SK-N-SH treated with all-trans-retinoic acid at 6 μM for 48 hours (cell line): ENCODE results near the gene SLC35F3.

Experiments used
- ARNTL ChIP-seq: fragments of 450-650 bp; formaldehyde crosslinking; IDR thresholded peaks from 2 replicates; pipeline ENCODE4 v1.5.0; 2020; ENCODE audit warnings: low read depth, mild to moderate bottlenecking, moderate library complexity, borderline replicate concordance
- TOX ChIP-seq: fragments of 250-450 bp; sonication (Bioruptor Pico); IDR thresholded peaks from 2 replicates; pipeline ENCODE4 v1.8.0; 2021; ENCODE audit warnings: mild to moderate bottlenecking, moderate library complexity, borderline replicate concordance
- TF ChIP-seq, protein P1 (sequence below): fragments of 250-450 bp; sonication (Bioruptor Pico); IDR thresholded peaks from 2 replicates; pipeline ENCODE4 v1.8.0; 2020; ENCODE audit warnings: mild to moderate bottlenecking, moderate library complexity, borderline replicate concordance

DNA sequence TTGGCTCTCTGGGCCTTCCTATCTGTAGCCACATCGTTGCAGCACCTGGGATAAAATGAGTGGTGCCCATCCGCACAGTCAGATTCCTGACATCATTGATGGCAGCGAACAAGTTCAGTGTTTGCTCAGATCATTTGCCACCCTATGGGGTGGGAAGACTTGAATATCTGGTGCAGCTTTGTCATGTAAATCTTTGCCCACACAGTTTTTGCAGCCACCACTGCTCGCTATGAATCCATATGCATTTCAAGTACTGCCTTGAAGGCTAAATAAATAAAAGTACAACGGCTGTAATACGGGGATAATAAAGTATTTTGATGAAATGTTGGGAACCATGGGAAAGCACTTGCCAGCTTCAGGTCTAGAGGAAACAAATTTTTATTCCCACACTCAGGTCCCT, 412.5 kb downstream of the SLC35F3 start:
- TF ChIP-seq TOX (no peak), ARNTL (CRISPR knock-in tag) (no peak)
- TF ChIP-seq, protein P1, sequence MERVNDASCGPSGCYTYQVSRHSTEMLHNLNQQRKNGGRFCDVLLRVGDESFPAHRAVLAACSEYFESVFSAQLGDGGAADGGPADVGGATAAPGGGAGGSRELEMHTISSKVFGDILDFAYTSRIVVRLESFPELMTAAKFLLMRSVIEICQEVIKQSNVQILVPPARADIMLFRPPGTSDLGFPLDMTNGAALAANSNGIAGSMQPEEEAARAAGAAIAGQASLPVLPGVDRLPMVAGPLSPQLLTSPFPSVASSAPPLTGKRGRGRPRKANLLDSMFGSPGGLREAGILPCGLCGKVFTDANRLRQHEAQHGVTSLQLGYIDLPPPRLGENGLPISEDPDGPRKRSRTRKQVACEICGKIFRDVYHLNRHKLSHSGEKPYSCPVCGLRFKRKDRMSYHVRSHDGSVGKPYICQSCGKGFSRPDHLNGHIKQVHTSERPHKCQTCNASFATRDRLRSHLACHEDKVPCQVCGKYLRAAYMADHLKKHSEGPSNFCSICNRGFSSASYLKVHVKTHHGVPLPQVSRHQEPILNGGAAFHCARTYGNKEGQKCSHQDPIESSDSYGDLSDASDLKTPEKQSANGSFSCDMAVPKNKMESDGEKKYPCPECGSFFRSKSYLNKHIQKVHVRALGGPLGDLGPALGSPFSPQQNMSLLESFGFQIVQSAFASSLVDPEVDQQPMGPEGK (CRISPR knock-in tag), result no peak
